ENCODE data around the gene TANK.

The TANK gene

GRCh38 chr2:161115605-161116380 lies 44.4 kb upstream of the TANK start:
- POLR2A ChIA-PET = no interaction called here
- no peak for DNase-seq (ENCODE audit: extremely low spot score)
- CTCF ChIA-PET = interaction anchor here (1.0 to 6.2 kb wide), 10 partner anchors 9 to 52 kb away, joined by 3 to 58 read pairs (median 4); no protein-coding TSS in a partner anchor
- TF ChIP-seq CTCF (IDR thresholded peaks at IDR 0.05; ENCODE audit: control extremely low read depth, extremely low read depth, low read depth, missing control alignments) = no peak

GRCh38 chr2:161116509-161116908 lies 43.7 kb upstream of the TANK start:
- POLR2A ChIA-PET = interaction anchor here (0.7 kb wide), 1 partner anchor 122 kb away, joined by 6 read pairs; no protein-coding TSS in a partner anchor
- CTCF ChIA-PET = interaction anchor here (1.2 to 6.2 kb wide), 7 partner anchors 9 to 53 kb away, joined by 3 to 58 read pairs (median 4); no protein-coding TSS in a partner anchor
- no peak for DNase-seq (ENCODE audit: extremely low spot score)
- no peak for TF ChIP-seq CTCF (IDR thresholded peaks at IDR 0.05; ENCODE audit: control extremely low read depth, extremely low read depth, low read depth, missing control alignments)

GRCh38 chr2:161117506-161117905 lies 42.7 kb upstream of the TANK start:
- no peak for DNase-seq (ENCODE audit: extremely low spot score)
- ChIA-PET CTCF (interaction anchor here (1.8 to 6.2 kb wide), 4 partner anchors 8 to 21 kb away, joined by 4 to 58 read pairs (median 14); no protein-coding TSS in a partner anchor), POLR2A (no interaction called here)
- no peak for TF ChIP-seq CTCF (IDR thresholded peaks at IDR 0.05; ENCODE audit: control extremely low read depth, extremely low read depth, low read depth, missing control alignments)

- POLR2A ChIA-PET = interaction anchor here (1.4 kb wide), 1 partner anchor 18 kb away, joined by 4 read pairs; no protein-coding TSS in a partner anchor
- DNase-seq (ENCODE audit: extremely low spot score) = no peak
- CTCF ChIA-PET = interaction anchor here (1.0 to 6.2 kb wide), 7 partner anchors 12 to 105 kb away, joined by 3 to 58 read pairs (median 3); no protein-coding TSS in a partner anchor
- no peak for TF ChIP-seq CTCF (IDR thresholded peaks at IDR 0.05; ENCODE audit: control extremely low read depth, extremely low read depth, low read depth, missing control alignments)
These were observed 41.5 kb upstream of the TANK start for GRCh38 chr2:161118722-161119121.

- CTCF ChIA-PET = interaction anchor here (1.0 to 6.2 kb wide), 7 partner anchors 12 to 104 kb away, joined by 3 to 58 read pairs (median 3); no protein-coding TSS in a partner anchor
- POLR2A ChIA-PET = interaction anchor here (1.4 kb wide), 1 partner anchor 17 kb away, joined by 4 read pairs; no protein-coding TSS in a partner anchor
These were observed 40.7 kb upstream of the TANK start for GRCh38 chr2:161119483-161119882.

More at GRCh38 chr2:161119483-161119882, 40.7 kb upstream of the TANK start:
- no peak for DNase-seq (ENCODE audit: extremely low spot score)
- no peak for TF ChIP-seq CTCF (IDR thresholded peaks at IDR 0.05; ENCODE audit: control extremely low read depth, extremely low read depth, low read depth, missing control alignments)
